ENCODE measurements around the gene GOLGA8K.
"Not testable (repeated sequence)": the region's sequence is repeated elsewhere in the genome, so short reads cannot be mapped to it uniquely, and the experiment has no call there.

DNA sequence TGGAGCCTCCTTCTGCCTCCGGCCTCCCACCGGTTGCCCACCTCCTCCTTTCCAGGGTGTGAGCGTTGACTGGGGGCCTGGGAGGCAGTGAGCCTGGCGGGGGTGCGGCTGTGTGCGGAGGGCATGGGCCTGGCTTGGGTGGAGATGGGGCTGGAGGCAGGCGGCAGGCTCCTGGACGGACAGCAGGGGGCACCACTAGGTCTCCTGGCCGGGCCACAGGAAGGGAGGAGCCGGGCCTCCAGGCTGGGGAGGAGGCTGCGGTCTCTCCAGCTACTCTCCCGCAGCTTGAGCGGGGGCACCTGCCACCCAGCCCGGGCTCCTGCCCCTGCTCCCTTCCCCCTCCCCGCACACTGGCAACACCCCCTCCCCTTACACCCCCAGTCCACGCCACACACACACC, 38.1 kb downstream of the GOLGA8K start:
- not testable (repeated sequence) for TF ChIP-seq EZH2 (IDR thresholded peaks at IDR 0.05; ENCODE audit: borderline replicate concordance, insufficient read depth, low read depth, low read length, poor library complexity, severe bottlenecking)
- TF ChIP-seq, protein P1, sequence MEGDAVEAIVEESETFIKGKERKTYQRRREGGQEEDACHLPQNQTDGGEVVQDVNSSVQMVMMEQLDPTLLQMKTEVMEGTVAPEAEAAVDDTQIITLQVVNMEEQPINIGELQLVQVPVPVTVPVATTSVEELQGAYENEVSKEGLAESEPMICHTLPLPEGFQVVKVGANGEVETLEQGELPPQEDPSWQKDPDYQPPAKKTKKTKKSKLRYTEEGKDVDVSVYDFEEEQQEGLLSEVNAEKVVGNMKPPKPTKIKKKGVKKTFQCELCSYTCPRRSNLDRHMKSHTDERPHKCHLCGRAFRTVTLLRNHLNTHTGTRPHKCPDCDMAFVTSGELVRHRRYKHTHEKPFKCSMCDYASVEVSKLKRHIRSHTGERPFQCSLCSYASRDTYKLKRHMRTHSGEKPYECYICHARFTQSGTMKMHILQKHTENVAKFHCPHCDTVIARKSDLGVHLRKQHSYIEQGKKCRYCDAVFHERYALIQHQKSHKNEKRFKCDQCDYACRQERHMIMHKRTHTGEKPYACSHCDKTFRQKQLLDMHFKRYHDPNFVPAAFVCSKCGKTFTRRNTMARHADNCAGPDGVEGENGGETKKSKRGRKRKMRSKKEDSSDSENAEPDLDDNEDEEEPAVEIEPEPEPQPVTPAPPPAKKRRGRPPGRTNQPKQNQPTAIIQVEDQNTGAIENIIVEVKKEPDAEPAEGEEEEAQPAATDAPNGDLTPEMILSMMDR (IDR thresholded peaks at IDR 0.05) = not testable (repeated sequence)
